OCI-LY1 (cell line): ENCODE measurements around the gene PVRIG.
"Not testable (repeated sequence)": the region's sequence is repeated elsewhere in the genome, so short reads cannot be mapped to it uniquely, and the experiment has no call there.

Source experiments
- CTCF ChIP-seq: fragments of 200-600 bp; sonication (generic), shearing (Covaris generic); IDR thresholded peaks from 2 replicates; pipeline ENCODE4 v1.5.1; 2017; ENCODE audit warnings: mild to moderate bottlenecking, antibody characterized with exemption, low read length, moderate library complexity, mixed read lengths
- EZH2 ChIP-seq: fragments of 200-600 bp; sonication (generic), shearing (Covaris generic); IDR thresholded peaks from 2 replicates; pipeline ENCODE4 v1.8.0; 2017; ENCODE audit warnings: borderline replicate concordance, mixed run types, mild to moderate bottlenecking, antibody characterized with exemption, low read length, moderate library complexity, mixed read lengths

DNA sequence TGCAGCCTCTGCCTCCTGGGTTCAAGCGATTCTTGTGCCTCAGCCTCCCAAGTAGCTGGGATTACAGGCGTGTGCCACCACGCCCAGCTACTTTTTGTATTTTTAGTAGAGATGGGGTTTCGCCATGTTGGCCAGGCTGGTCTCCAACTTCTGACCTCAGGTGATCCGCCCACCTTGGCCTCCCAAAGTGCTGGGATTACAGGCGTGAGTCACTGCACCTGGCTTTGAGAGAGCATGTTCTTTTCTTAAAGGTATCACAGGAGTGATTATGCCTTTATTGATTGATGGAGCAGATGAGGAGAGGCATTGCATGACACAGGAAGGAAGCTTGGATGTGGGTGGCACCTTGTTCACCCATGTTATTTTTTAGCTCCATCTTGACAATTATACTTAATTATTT lies 36.7 kb upstream of the PVRIG start:
- not testable (repeated sequence) for TF ChIP-seq CTCF, EZH2
